Endodermal cell (in vitro differentiated cells): ENCODE measurements around the gene ZNF229. TPM values are rescaled to one million over a fixed set of nuclear protein-coding genes. Genes with fewer than 3 reads are reported as not detected.
"Not testable (repeated sequence)": the region's sequence is repeated elsewhere in the genome, so short reads cannot be mapped to it uniquely, and the experiment has no call there.

Experiments used
- DNase-seq: peaks from one replicate; pipeline ENCODE4 v3.0.0-alpha.2; 2017
- H3K27ac ChIP-seq: 2 replicates; pipeline ENCODE4 v1.5.1; 2013; ENCODE audit warnings: mild to moderate bottlenecking, low read depth, low read length, moderate library complexity
- H3K27me3 ChIP-seq: 2 replicates; pipeline ENCODE4 v1.6.1; 2013; ENCODE audit warnings: mild to moderate bottlenecking, low read length, moderate library complexity; ENCODE audit not compliant: insufficient read depth, control insufficient read depth, poor library complexity, severe bottlenecking
- H3K36me3 ChIP-seq: 2 replicates; pipeline ENCODE4 v1.7.0; 2013; ENCODE audit warnings: mild to moderate bottlenecking, low read length, moderate library complexity; ENCODE audit not compliant: control insufficient read depth, insufficient read depth
- H3K4me1 ChIP-seq: one replicate; pipeline ENCODE4 v1.7.0; 2013; ENCODE audit warnings: low read length; ENCODE audit not compliant: control insufficient read depth, insufficient read depth
- H3K4me3 ChIP-seq: 2 replicates; pipeline ENCODE4 v1.5.1; 2013; ENCODE audit warnings: mild to moderate bottlenecking, low read length, moderate library complexity
- H3K9ac ChIP-seq: 2 replicates; pipeline ENCODE4 v1.6.1; 2013; ENCODE audit warnings: mild to moderate bottlenecking, low read length, moderate library complexity; ENCODE audit not compliant: poor library complexity, severe bottlenecking; ENCODE audit errors: extremely low read depth
- H3K9me3 ChIP-seq: 2 replicates; pipeline ENCODE4 v1.6.1; 2013; ENCODE audit warnings: mild to moderate bottlenecking, low read length, moderate library complexity; ENCODE audit not compliant: control insufficient read depth
- H3K27ac Mint-ChIP-seq: 2 replicates; pipeline ENCODE4 v1.8.0; 2020; ENCODE audit warnings: mixed read lengths
- H3K27me3 Mint-ChIP-seq: 2 replicates; pipeline ENCODE4 v1.8.0; 2021; ENCODE audit warnings: mild to moderate bottlenecking, mixed read lengths; ENCODE audit not compliant: insufficient read depth
- H3K36me3 Mint-ChIP-seq: 2 replicates; pipeline ENCODE4 v1.8.0; 2020; ENCODE audit warnings: low read depth, mixed read lengths
- H3K4me1 Mint-ChIP-seq: 2 replicates; pipeline ENCODE4 v1.8.0; 2020; ENCODE audit warnings: mixed read lengths
- H3K4me3 Mint-ChIP-seq: 2 replicates; pipeline ENCODE4 v1.8.0; 2020; ENCODE audit warnings: mild to moderate bottlenecking, moderate library complexity, mixed read lengths
- H3K9me3 Mint-ChIP-seq: 2 replicates; pipeline ENCODE4 v1.8.0; 2020; ENCODE audit warnings: mild to moderate bottlenecking, mixed read lengths
- CTCF ChIP-seq: fragments of 200-600 bp; sonication (generic); conservative IDR thresholded peaks from 2 replicates; pipeline ENCODE4 v1.5.0; 2021; ENCODE audit warnings: antibody characterized with exemption, mild to moderate bottlenecking
- WGBS, 2 experiments: methylation state at CpG; one replicate each; pipeline versions ENCODE4 v1.1.5 to v1.1.7; 2013; ENCODE audit warnings: missing lambda C conversion rate in 2 of 2, mixed read lengths in 1 of 2; ENCODE audit not compliant: insufficient coverage in 1 of 2, insufficient read length in 1 of 2; 5-methylcytosine and 5-hydroxymethylcytosine counted together
- long read RNA-seq, 4 experiments: library from polyadenylated mRNA in 2 of 4; library from RNA in 1 of 4; library from capped mRNA in 1 of 4; stranded (forward) in 3 of 4; unstranded in 1 of 4; transcript quantifications; one replicate each; pipeline ENCODE4 v2.0.0, GENCODE V29; 2020 to 2021; ENCODE audit warnings: inconsistent platforms in 1 of 4
- polyA plus RNA-seq, 2 experiments: library from polyadenylated mRNA; stranded (reverse); fragments of 50-300 nt; gene quantifications; one replicate each; pipeline ENCODE4 v1.2.3, GENCODE V29; 2013
- total RNA-seq, 2 donors: library from RNA; stranded (reverse); fragmentation: NEBNext Ultra II Directional in 1 of 2; extraction: Animal tissue kit (Norgen Biotek cat#: 25700) in 1 of 2; gene quantifications; 2 replicates in 1 of 2; 3 replicates in 1 of 2; pipeline ENCODE4 v1.2.1, GENCODE V29; 2021

Gene ZNF229
- 10 to 100 TPM in 1 of 2 donors, 1 to 10 TPM in 1; 3.1 to 12.1 TPM for total RNA-seq
- polyA plus RNA-seq (2013, experiment 1 of 2), result 8.9 TPM
- polyA plus RNA-seq (2013, experiment 2 of 2), result 5.3 TPM
- long read RNA-seq, experiment 1, partial matches to known transcripts, result 0 of 2 reads
- long read RNA-seq, experiment 1, other reads (novel, unspliced or antisense), result 2 of 2 reads
- long read RNA-seq, experiment 2, full-length matches to known transcripts, result 4 of 7 reads
- long read RNA-seq, experiment 2, partial matches to known transcripts, result 0 of 7 reads
- long read RNA-seq, experiment 2, other reads (novel, unspliced or antisense), result 3 of 7 reads
- long read RNA-seq, experiment 3, full-length matches to known transcripts, result 23 of 49 reads
- long read RNA-seq, experiment 3, partial matches to known transcripts, result 4 of 49 reads
- long read RNA-seq, experiment 3, other reads (novel, unspliced or antisense), result 22 of 49 reads
- long read RNA-seq, experiment 4, partial matches to known transcripts, result 1 of 2 reads
- long read RNA-seq, experiment 4, other reads (novel, unspliced or antisense), result 1 of 2 reads

- Histone ChIP-seq H3K9ac (peak within 1 kb of the TSS; percentile 61), H3K9me3 (peaks cover 41% of the 10 kb centered on the region), H3K4me3 (peak within 1 kb of the TSS; percentile 84), H3K36me3 (peaks cover 35% of the 10 kb centered on the region), H3K27me3 (no peaks in the 10 kb centered on the region), H3K4me1 (peaks cover 5% of the 10 kb centered on the region), H3K27ac (no peak within 1 kb of the TSS)
- Mint-ChIP-seq H3K27ac (peak within 1 kb of the TSS; percentile 97), H3K4me1 (peaks cover 5% of the 10 kb centered on the region), H3K9me3 (peaks cover 36% of the 10 kb centered on the region), H3K4me3 (peak within 1 kb of the TSS; percentile 87), H3K36me3 (peaks cover 32% of the 10 kb centered on the region), H3K27me3 (peaks cover 21% of the 10 kb centered on the region)
- 21 to 27% methylated on average over 25 to 45 of the region's 45 CpGs for WGBS, 2 experiments
- peak; percentile 97 for DNase-seq
- TF ChIP-seq CTCF, result no peak
Measured at GRCh38 chr19:44447916-44448674, at the start of gene ZNF229. Gene ZNF229 (minus strand): TSS chr19:44448472. CDS start chr19:44442847, 5,625 bp downstream.

GRCh38 chr19:44496711-44497110, 48.4 kb upstream of the ZNF229 start:
- no peaks in the 10 kb centered on the region for H3K27me3 Mint-ChIP-seq
- peaks cover 58% of the 10 kb centered on the region for H3K36me3 ChIP-seq
- H3K27ac ChIP-seq, result no peak overlapping the region
- peaks cover 78% of the 10 kb centered on the region for H3K36me3 Mint-ChIP-seq
- peaks cover 77% of the 10 kb centered on the region for H3K9me3 ChIP-seq
- 94 to 100% methylated on average over 1 of the region's 1 CpG for WGBS, 2 experiments
- H3K27me3 ChIP-seq, result peaks cover 5% of the 10 kb centered on the region
- no peaks in the 10 kb centered on the region for H3K4me1 ChIP-seq
- H3K27ac Mint-ChIP-seq, result no peak overlapping the region
- H3K9ac ChIP-seq, result no peak overlapping the region
- H3K4me3 ChIP-seq, result no peak overlapping the region
- DNase-seq, result no peak
- peaks cover 13% of the 10 kb centered on the region for H3K4me1 Mint-ChIP-seq
- no peak overlapping the region for H3K4me3 Mint-ChIP-seq
- peaks cover 64% of the 10 kb centered on the region for H3K9me3 Mint-ChIP-seq
- TF ChIP-seq CTCF, result no peak

GRCh38 chr19:44476559-44477408, 28.5 kb upstream of the ZNF229 start:
- Histone ChIP-seq H3K4me1 (no peaks in the 10 kb centered on the region), H3K9ac (no peak overlapping the region), H3K36me3 (peaks cover 73% of the 10 kb centered on the region), H3K9me3 (peaks cover 98% of the 10 kb centered on the region), H3K27ac (no peak overlapping the region), H3K27me3 (no peaks in the 10 kb centered on the region), H3K4me3 (peak overlapping the region; percentile 72)
- DNase-seq, result no peak
- WGBS, 2 experiments, result 91 to 95% methylated on average over 4 to 7 of the region's 7 CpGs
- peaks cover 83% of the 10 kb centered on the region for H3K36me3 Mint-ChIP-seq
- H3K4me1 Mint-ChIP-seq, result no peaks in the 10 kb centered on the region
- H3K4me3 Mint-ChIP-seq, result no peak overlapping the region
- no peak for TF ChIP-seq CTCF
- H3K27ac Mint-ChIP-seq, result no peak overlapping the region
- H3K27me3 Mint-ChIP-seq, result no peaks in the 10 kb centered on the region
- H3K9me3 Mint-ChIP-seq, result peaks cover 100% of the 10 kb centered on the region

GRCh38 chr19:44468730-44469129, 20.5 kb upstream of the ZNF229 start:
- not testable (repeated sequence) for DNase-seq, H3K36me3 ChIP-seq, H3K27me3 Mint-ChIP-seq, H3K4me1 Mint-ChIP-seq, H3K27ac ChIP-seq, H3K9ac ChIP-seq, H3K36me3 Mint-ChIP-seq, H3K4me3 ChIP-seq, H3K4me1 ChIP-seq, H3K27ac Mint-ChIP-seq, H3K27me3 ChIP-seq, H3K4me3 Mint-ChIP-seq
- peaks cover 64% of the 10 kb centered on the region for H3K9me3 ChIP-seq
- peaks cover 97% of the 10 kb centered on the region for H3K9me3 Mint-ChIP-seq
- WGBS, 2 experiments, result 61 to 85% methylated on average over 3 to 5 of the region's 5 CpGs
